GM12878 (cell line): Measurements from ENCODE around the gene RPP40. TPM values are rescaled to one million over a fixed set of nuclear protein-coding genes. Genes with fewer than 3 reads are reported as not detected.

Source experiments
- BHLHE40 ChIP-seq, 2 experiments: fragments of 450-650 bp in 1 of 2; IDR thresholded peaks; 2 replicates each; pipeline ENCODE4 v1.6.1; 2011 to 2017; ENCODE audit warnings: low read depth in 2 of 2, borderline replicate concordance in 1 of 2, improper control_type of control experiment in 1 of 2, low read length in 1 of 2, mild to moderate bottlenecking in 1 of 2
- CEBPB ChIP-seq, 2 experiments: fragments of 150-350 bp in 1 of 2; IDR thresholded peaks; 2 replicates each; pipeline ENCODE4 v1.6.1; 2012 to 2014; ENCODE audit warnings: low read depth in 2 of 2, low read length in 2 of 2, borderline replicate concordance in 1 of 2, inconsistent platforms in 1 of 2
- RELA ChIP-seq: fragments of 450-650 bp; IDR thresholded peaks from 2 replicates; pipeline ENCODE4 v1.8.0; 2014; ENCODE audit warnings: borderline replicate concordance; ENCODE audit not compliant: partially characterized antibody
- SMARCA5 ChIP-seq: fragments of 450-650 bp; IDR thresholded peaks from 2 replicates; pipeline ENCODE4 v1.6.1; 2017; ENCODE audit warnings: mild to moderate bottlenecking
- TCF7 ChIP-seq: IDR thresholded peaks from 2 replicates; pipeline ENCODE4 v1.6.1; 2014; ENCODE audit warnings: antibody characterized with exemption, borderline replicate concordance
- polyA plus RNA-seq, 11 experiments: library from polyadenylated mRNA; depleted of rRNA in 4 of 11; unstranded in 6 of 11; stranded (reverse) in 5 of 11; fragments of >200 nt; fragmentation: Nextera tagmentation in 4 of 11; fragmentation: Illumina TruSeq in 1 of 11; extraction: Ambion mirVana in 4 of 11; extraction: Trizol in 1 of 11; gene quantifications; 1 replicate in 1 of 11; 2 replicates in 10 of 11; pipeline versions ENCODE4 v1.2.1 to v1.2.3, GENCODE V29; 2011 to 2016; ENCODE audit warnings: inconsistent platforms in 2 of 11, missing spikeins in 2 of 11, low read depth in 1 of 11
- total RNA-seq, 4 experiments: library from RNA; depleted of rRNA in 3 of 4; stranded (reverse); fragments of >200 nt in 3 of 4; fragmentation: Illumina TruSeq in 1 of 4; extraction: Trizol in 1 of 4; gene quantifications; 2 replicates each; pipeline versions ENCODE4 v1.2.1 to v1.2.3, GENCODE V29; 2013 to 2021
- TF ChIP-seq, protein P1 (sequence below): fragments of 450-650 bp; formaldehyde crosslinking; IDR thresholded peaks from 2 replicates; pipeline ENCODE4 v1.4.0; 2020; ENCODE audit warnings: mild to moderate bottlenecking, moderate library complexity
- TF ChIP-seq, protein P2 (sequence below): fragments of 450-650 bp; IDR thresholded peaks from 2 replicates; pipeline ENCODE4 v1.6.1; 2017; ENCODE audit warnings: borderline replicate concordance
- TF ChIP-seq, protein P3 (sequence below): IDR thresholded peaks from 2 replicates; pipeline ENCODE4 v1.6.1; 2012; ENCODE audit warnings: low read depth, low read length, improper control_type of control experiment

Gene RPP40
- total and polyA plus RNA-seq, 10 of the 15 experiments (the other 5 are each of a cell fraction or from before 2014, with no cell fraction given) = 5.6 to 46.3 (median 21.7) TPM

DNA sequence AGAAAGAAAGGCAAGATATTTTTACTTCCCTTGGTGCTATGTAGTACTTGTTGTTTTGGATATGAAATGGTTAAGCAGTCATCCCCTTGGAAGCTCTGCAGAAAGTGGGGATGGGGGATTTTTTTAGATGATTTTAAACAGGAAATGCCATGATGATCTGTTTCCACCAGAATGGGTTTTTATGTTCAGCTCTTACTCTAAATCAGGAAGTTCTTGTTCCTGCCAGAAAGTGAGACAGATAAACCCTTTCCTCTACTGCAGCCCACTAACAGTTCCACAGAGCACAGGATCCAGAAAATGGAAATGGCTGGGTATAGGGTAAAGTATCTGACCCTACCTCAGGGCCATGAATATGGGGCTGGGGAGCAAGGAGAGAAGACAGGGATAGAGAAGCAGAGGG lies 49.2 kb upstream of the RPP40 start (continued):
- TF ChIP-seq, protein P1, sequence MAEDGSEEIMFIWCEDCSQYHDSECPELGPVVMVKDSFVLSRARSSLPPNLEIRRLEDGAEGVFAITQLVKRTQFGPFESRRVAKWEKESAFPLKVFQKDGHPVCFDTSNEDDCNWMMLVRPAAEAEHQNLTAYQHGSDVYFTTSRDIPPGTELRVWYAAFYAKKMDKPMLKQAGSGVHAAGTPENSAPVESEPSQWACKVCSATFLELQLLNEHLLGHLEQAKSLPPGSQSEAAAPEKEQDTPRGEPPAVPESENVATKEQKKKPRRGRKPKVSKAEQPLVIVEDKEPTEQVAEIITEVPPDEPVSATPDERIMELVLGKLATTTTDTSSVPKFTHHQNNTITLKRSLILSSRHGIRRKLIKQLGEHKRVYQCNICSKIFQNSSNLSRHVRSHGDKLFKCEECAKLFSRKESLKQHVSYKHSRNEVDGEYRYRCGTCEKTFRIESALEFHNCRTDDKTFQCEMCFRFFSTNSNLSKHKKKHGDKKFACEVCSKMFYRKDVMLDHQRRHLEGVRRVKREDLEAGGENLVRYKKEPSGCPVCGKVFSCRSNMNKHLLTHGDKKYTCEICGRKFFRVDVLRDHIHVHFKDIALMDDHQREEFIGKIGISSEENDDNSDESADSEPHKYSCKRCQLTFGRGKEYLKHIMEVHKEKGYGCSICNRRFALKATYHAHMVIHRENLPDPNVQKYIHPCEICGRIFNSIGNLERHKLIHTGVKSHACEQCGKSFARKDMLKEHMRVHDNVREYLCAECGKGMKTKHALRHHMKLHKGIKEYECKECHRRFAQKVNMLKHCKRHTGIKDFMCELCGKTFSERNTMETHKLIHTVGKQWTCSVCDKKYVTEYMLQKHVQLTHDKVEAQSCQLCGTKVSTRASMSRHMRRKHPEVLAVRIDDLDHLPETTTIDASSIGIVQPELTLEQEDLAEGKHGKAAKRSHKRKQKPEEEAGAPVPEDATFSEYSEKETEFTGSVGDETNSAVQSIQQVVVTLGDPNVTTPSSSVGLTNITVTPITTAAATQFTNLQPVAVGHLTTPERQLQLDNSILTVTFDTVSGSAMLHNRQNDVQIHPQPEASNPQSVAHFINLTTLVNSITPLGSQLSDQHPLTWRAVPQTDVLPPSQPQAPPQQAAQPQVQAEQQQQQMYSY (CRISPR knock-in tag) = no peak
- TF ChIP-seq TCF7 = no peak
- no peak for TF ChIP-seq BHLHE40 (IDR thresholded peaks at IDR 0.05; ENCODE audit: borderline replicate concordance in 1 of 2, low read depth in 2 of 2, low read length in 1 of 2)
- TF ChIP-seq, protein P2, sequence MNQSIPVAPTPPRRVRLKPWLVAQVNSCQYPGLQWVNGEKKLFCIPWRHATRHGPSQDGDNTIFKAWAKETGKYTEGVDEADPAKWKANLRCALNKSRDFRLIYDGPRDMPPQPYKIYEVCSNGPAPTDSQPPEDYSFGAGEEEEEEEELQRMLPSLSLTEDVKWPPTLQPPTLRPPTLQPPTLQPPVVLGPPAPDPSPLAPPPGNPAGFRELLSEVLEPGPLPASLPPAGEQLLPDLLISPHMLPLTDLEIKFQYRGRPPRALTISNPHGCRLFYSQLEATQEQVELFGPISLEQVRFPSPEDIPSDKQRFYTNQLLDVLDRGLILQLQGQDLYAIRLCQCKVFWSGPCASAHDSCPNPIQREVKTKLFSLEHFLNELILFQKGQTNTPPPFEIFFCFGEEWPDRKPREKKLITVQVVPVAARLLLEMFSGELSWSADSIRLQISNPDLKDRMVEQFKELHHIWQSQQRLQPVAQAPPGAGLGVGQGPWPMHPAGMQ = no peak
- no peak for TF ChIP-seq CEBPB (IDR thresholded peaks at IDR 0.05; ENCODE audit: borderline replicate concordance in 1 of 2, low read depth in 2 of 2, low read length in 2 of 2)
- no peak for TF ChIP-seq SMARCA5
- no peak for TF ChIP-seq RELA
- TF ChIP-seq, protein P3, sequence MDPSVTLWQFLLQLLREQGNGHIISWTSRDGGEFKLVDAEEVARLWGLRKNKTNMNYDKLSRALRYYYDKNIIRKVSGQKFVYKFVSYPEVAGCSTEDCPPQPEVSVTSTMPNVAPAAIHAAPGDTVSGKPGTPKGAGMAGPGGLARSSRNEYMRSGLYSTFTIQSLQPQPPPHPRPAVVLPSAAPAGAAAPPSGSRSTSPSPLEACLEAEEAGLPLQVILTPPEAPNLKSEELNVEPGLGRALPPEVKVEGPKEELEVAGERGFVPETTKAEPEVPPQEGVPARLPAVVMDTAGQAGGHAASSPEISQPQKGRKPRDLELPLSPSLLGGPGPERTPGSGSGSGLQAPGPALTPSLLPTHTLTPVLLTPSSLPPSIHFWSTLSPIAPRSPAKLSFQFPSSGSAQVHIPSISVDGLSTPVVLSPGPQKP = no peak
